Calu3 (cell line): ENCODE measurements around the gene SEMA4C. TPM values are rescaled to one million over a fixed set of nuclear protein-coding genes. Genes with fewer than 3 reads are reported as not detected.

ENCODE experiments used
- BruUV-seq: library from RNA; stranded (reverse); fragments of 400-500 nt; replicated peaks from 2 replicates; lab custom pipeline; 2021; lab: Mats Ljungman, UMichigan
- CTCF ChIA-PET: fragments of 300-600 bp; sonication (Branson Sonifier 250); formaldehyde crosslinking; loops from one replicate; lab custom pipeline; 2022; ENCODE audit warnings: antibody characterized with exemption; lab: Charles Lee
- DNase-seq: peaks from one replicate; pipeline ENCODE4 v3.0.0; 2022
- H3K27ac Mint-ChIP-seq: one replicate; pipeline ENCODE4 v1.8.0; 2022; ENCODE audit warnings: mixed read lengths; ENCODE audit not compliant: unreplicated experiment
- H3K27me3 Mint-ChIP-seq: one replicate; pipeline ENCODE4 v1.8.0; 2022; ENCODE audit warnings: mixed read lengths; ENCODE audit not compliant: unreplicated experiment
- H3K36me3 Mint-ChIP-seq: one replicate; pipeline ENCODE4 v1.8.0; 2022; ENCODE audit warnings: mild to moderate bottlenecking, moderate library complexity, mixed read lengths; ENCODE audit not compliant: insufficient read depth, unreplicated experiment
- H3K4me1 Mint-ChIP-seq: one replicate; pipeline ENCODE4 v1.8.0; 2022; ENCODE audit warnings: mild to moderate bottlenecking, low read depth, mixed read lengths; ENCODE audit not compliant: unreplicated experiment
- H3K4me3 Mint-ChIP-seq: one replicate; pipeline ENCODE4 v1.8.0; 2022; ENCODE audit warnings: mild to moderate bottlenecking, low read depth, moderate library complexity, mixed read lengths; ENCODE audit not compliant: unreplicated experiment
- H3K9me3 Mint-ChIP-seq: one replicate; pipeline ENCODE4 v1.8.0; 2022; ENCODE audit warnings: low read depth, mixed read lengths; ENCODE audit not compliant: unreplicated experiment
- intact Hi-C: fragments of 100-400 bp; cut with micrococcal nuclease; formaldehyde crosslinking; loops from one replicate; pipeline ENCODE4 v1.10.0; 2022; ENCODE audit not compliant: unreplicated experiment
- total RNA-seq: library from RNA; stranded (reverse); gene quantifications from 2 replicates; pipeline ENCODE4 v1.2.3, GENCODE V29; 2022
- TF ChIP-seq, protein P1 (sequence below): fragments of 200-600 bp; IDR thresholded peaks from one replicate; pipeline ENCODE4 v1.8.0; 2022; ENCODE audit warnings: antibody characterized with exemption; ENCODE audit not compliant: unreplicated experiment

SEMA4C gene
- total RNA-seq, 1 experiment from 2014 or later = 25.3 TPM

DNA sequence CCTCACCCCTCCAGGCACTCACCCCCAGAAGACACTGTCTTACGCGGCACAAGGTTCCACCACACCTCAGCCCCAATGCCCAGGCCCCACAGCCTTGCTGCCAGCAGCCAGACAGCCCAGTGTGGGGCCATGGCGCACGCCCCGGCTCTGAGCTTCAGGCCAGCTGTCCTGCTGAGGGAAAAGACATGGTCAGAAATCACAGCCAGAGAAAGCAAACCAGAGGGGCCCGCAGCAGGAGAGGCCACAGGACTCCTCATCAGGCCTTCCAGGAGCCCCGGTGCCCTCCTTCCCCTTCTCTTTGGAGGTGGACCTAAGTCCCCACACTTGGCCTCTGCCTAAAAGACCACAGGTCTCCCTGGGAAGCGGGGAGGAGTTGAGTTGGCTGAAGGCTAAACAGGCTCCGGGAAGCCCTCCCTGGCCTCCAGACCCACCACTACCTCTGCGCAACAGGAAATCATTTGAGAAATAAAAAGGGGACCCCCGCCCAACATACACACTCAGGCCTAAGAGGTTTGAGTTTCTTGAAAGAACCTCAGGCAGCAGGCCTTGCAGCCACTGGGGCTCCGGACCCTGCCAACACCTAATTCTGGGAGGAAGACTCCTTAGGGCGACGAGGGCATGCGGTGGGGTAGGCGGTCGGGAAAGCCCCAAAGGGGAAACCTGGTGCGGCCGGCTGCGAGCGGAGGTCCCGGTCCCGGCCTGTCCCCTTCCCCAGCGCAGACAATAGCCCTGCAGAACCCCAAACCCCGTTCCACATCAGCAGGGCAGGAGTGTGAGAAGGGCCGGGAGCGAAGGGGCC, 1.9 kb downstream of the SEMA4C start:
- TSS peak; percentile 49 for BruUV-seq
- Mint-ChIP-seq H3K27me3 (no peaks in the 10 kb centered on the region), H3K9me3 (no peaks in the 10 kb centered on the region), H3K4me1 (no peaks in the 10 kb centered on the region), H3K27ac (peak overlapping the region; percentile 52), H3K36me3 (peaks cover 51% of the 10 kb centered on the region), H3K4me3 (peak overlapping the region; percentile 81)
- DNase-seq = no peak
- TF ChIP-seq, protein P1, sequence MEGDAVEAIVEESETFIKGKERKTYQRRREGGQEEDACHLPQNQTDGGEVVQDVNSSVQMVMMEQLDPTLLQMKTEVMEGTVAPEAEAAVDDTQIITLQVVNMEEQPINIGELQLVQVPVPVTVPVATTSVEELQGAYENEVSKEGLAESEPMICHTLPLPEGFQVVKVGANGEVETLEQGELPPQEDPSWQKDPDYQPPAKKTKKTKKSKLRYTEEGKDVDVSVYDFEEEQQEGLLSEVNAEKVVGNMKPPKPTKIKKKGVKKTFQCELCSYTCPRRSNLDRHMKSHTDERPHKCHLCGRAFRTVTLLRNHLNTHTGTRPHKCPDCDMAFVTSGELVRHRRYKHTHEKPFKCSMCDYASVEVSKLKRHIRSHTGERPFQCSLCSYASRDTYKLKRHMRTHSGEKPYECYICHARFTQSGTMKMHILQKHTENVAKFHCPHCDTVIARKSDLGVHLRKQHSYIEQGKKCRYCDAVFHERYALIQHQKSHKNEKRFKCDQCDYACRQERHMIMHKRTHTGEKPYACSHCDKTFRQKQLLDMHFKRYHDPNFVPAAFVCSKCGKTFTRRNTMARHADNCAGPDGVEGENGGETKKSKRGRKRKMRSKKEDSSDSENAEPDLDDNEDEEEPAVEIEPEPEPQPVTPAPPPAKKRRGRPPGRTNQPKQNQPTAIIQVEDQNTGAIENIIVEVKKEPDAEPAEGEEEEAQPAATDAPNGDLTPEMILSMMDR = no peak
- intact Hi-C loops = no loop called here
- CTCF ChIA-PET = interaction anchor here (0.6 to 1.4 kb wide), 4 partner anchors 10 to 341 kb away, joined by 4 to 23 read pairs (median 6); partner anchors contain the start of gene ANKRD39

DNA sequence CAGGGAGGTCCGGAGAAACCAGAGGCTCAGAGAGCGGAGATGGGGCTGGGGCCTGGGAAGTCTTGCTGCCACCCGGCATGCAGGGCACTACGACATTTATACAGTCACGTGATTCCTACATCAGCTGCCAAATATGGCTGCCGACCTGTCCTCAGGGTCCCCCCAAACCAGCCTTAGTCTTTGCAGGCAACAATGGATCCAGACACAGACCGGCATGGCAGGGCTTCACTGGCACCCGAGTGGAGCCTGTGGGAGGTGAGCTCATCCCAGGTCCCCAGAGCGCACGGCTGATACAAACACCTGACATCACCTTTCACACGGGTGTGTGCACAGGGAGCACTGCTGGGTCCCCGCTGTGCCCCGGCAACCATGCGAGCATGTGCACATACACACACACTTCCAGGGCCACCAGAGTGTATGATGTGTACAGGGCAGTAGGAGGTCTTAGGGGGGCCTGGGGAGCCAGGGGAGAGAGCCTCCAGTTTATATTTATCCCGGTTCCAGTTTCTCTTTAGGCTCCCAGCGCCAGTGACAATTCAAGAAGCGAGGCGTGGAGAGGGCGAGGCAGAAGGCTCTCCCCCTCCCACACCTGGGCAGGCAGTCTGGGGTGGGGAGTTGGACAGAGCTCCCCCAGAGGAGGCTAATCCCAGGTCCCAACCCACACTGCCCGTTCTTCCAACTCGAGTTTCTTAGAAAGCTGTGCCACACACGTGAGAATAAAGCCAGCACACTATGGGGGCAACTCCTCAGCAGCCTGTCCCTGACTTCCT, 2.7 kb downstream of the SEMA4C start:
- intact Hi-C loops = no loop called here
- no peaks in the 10 kb centered on the region for H3K4me1 Mint-ChIP-seq

GRCh38 chr2:96866586-96866985, 3.3 kb downstream of the SEMA4C start:
- Mint-ChIP-seq H3K36me3 (peaks cover 60% of the 10 kb centered on the region), H3K27me3 (no peaks in the 10 kb centered on the region), H3K27ac (no peak overlapping the region), H3K4me3 (peak overlapping the region; percentile 81), H3K4me1 (no peaks in the 10 kb centered on the region), H3K9me3 (no peaks in the 10 kb centered on the region)
- no peak for DNase-seq
- no TSS peak for BruUV-seq
- TF ChIP-seq, protein P1 = no peak
- CTCF ChIA-PET = interaction anchor here (1.4 kb wide), 1 partner anchor 8 kb away, joined by 5 read pairs; the partner anchor contains the start of gene ANKRD39
- intact Hi-C loops = no loop called here

More for the DNA sequence above, 2.7 kb downstream of the SEMA4C start:
- TF ChIP-seq, protein P1 = no peak
- Mint-ChIP-seq H3K27ac (peak overlapping the region; percentile 52), H3K36me3 (peaks cover 54% of the 10 kb centered on the region), H3K9me3 (no peaks in the 10 kb centered on the region), H3K27me3 (no peaks in the 10 kb centered on the region), H3K4me3 (peak overlapping the region; percentile 81)
- no peak for DNase-seq
- CTCF ChIA-PET = interaction anchor here (1.4 kb wide), 1 partner anchor 9 kb away, joined by 5 read pairs; the partner anchor contains the start of gene ANKRD39
- no TSS peak for BruUV-seq

DNA sequence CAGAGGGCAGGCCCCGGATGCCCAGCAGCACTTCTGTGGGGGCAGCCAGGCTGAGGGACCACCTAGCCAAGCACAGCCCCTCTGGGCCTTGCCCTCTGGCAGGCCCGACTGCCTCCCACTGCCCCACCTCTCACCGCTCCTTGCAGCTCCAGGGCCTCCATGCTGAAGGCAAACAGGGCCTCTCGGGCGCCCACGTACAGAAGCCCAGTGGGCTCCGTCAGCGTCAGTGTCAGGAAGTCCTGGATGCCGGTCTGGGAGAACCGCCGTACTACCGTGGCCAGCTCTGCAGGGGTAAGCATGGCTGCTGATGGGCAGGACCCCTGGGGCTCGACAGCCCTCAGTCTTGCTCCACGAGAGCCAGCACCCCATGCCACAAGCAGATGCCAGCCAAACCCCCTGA, 3.7 kb downstream of the SEMA4C start:
- peaks cover 60% of the 10 kb centered on the region for H3K36me3 Mint-ChIP-seq
- no peaks in the 10 kb centered on the region for H3K9me3 Mint-ChIP-seq
- H3K4me3 Mint-ChIP-seq = no peak overlapping the region
- DNase-seq = no peak
- H3K4me1 Mint-ChIP-seq = no peaks in the 10 kb centered on the region
- TF ChIP-seq, protein P1 = no peak
- H3K27me3 Mint-ChIP-seq = no peaks in the 10 kb centered on the region
- intact Hi-C loops = no loop called here
- no TSS peak for BruUV-seq
- H3K27ac Mint-ChIP-seq = no peak overlapping the region
- CTCF ChIA-PET = interaction anchor here (1.4 kb wide), 1 partner anchor 8 kb away, joined by 5 read pairs; the partner anchor contains the start of gene ANKRD39
